Endothelial cell of umbilical vein (primary cell): Measurements from ENCODE around the gene TADA2A. TPM values are rescaled to one million over a fixed set of nuclear protein-coding genes. Genes with fewer than 3 reads are reported as not detected.

ENCODE experiments used
- BruUV-seq: library from RNA; stranded (reverse); fragments of 400-500 nt; replicated peaks from 2 replicates; lab custom pipeline; 2021; lab: Mats Ljungman, UMichigan
- CTCF ChIA-PET: fragments of 300-600, 350-600 bp; sonication (Branson Sonifier 250); formaldehyde crosslinking; loops from one replicate; lab custom pipeline; 2021; ENCODE audit warnings: antibody characterized with exemption, inconsistent platforms; lab: Charles Lee
- POLR2A ChIA-PET: fragments of 300-600, 350-600 bp; sonication (Branson Sonifier 250); formaldehyde crosslinking; loops from one replicate; lab custom pipeline; 2021; ENCODE audit warnings: antibody characterized with exemption, inconsistent platforms; lab: Charles Lee
- DNase-seq: peaks from one replicate; pipeline ENCODE4 v3.0.0-alpha.2; 2011; ENCODE audit warnings: low read depth, low spot score
- FAIRE-seq: peaks from 2 replicates; lab custom pipeline; 2011; peaks lifted over from hg19 to GRCh38; lab: Jason Lieb, UNC
- H2AFZ ChIP-seq: 2 replicates; pipeline ENCODE4 v1.6.0; 2012; ENCODE audit warnings: low read depth, low read length, control low read depth, inconsistent platforms
- H3K27ac ChIP-seq: 2 replicates; pipeline ENCODE4 v1.5.1; 2011; ENCODE audit warnings: low read depth, mild to moderate bottlenecking, control low read depth, low read length, moderate library complexity; ENCODE audit not compliant: insufficient read depth
- H3K27me3 ChIP-seq, 2 experiments: 2 replicates each; pipeline versions ENCODE4 v1.6.0 to v1.6.1; 2011; ENCODE audit warnings: low read length in 2 of 2, mixed read lengths in 1 of 2; ENCODE audit not compliant: control insufficient read depth in 2 of 2, insufficient read depth in 2 of 2
- H3K36me3 ChIP-seq, 2 experiments: 2 replicates in 1 of 2; 3 replicates in 1 of 2; pipeline ENCODE4 v1.5.1; 2011; ENCODE audit warnings: low read length in 2 of 2, mild to moderate bottlenecking in 1 of 2, moderate library complexity in 1 of 2; ENCODE audit not compliant: control insufficient read depth in 2 of 2, insufficient read depth in 2 of 2; ENCODE audit errors: extremely low read depth in 1 of 2
- H3K4me1 ChIP-seq: 3 replicates; pipeline ENCODE4 v1.5.1; 2011; ENCODE audit warnings: mild to moderate bottlenecking, low read length; ENCODE audit not compliant: control insufficient read depth, insufficient read depth; ENCODE audit errors: extremely low read depth
- H3K4me2 ChIP-seq: 2 replicates; pipeline ENCODE4 v1.6.1; 2011; ENCODE audit warnings: low read length, control low read depth, mixed read lengths; ENCODE audit not compliant: insufficient read depth
- H3K4me3 ChIP-seq, 3 experiments: fragments of 200-600 bp in 1 of 3; sonication (generic), shearing (Covaris generic) in 1 of 3; replicated peaks in 1 of 3; 2 replicates each; pipeline ENCODE4 v1.5.1; 2011 to 2016; ENCODE audit warnings: control low read depth in 3 of 3, low read length in 3 of 3, mild to moderate bottlenecking in 2 of 3, inconsistent platforms in 1 of 3, low read depth in 1 of 3, moderate library complexity in 1 of 3; ENCODE audit not compliant: insufficient read depth in 1 of 3
- H3K79me2 ChIP-seq: 2 replicates; pipeline ENCODE4 v1.6.0; 2012; ENCODE audit warnings: low read length, inconsistent platforms; ENCODE audit not compliant: control insufficient read depth, insufficient read depth
- H3K9ac ChIP-seq: replicated peaks from 2 replicates; pipeline ENCODE3; 2011; ENCODE audit warnings: low read length, control low read depth; ENCODE audit not compliant: insufficient read depth; ENCODE audit errors: extremely low read depth
- H3K9me1 ChIP-seq: replicated peaks from 3 replicates; pipeline ENCODE4 v1.6.0; 2011; ENCODE audit warnings: mild to moderate bottlenecking, low read length; ENCODE audit not compliant: control insufficient read depth, insufficient read depth; ENCODE audit errors: extremely low read depth
- H3K9me3 ChIP-seq: replicated peaks from 2 replicates; pipeline ENCODE4 v1.5.1; 2012; ENCODE audit warnings: low read length, inconsistent platforms; ENCODE audit not compliant: control insufficient read depth, insufficient read depth
- H4K20me1 ChIP-seq: replicated peaks from 2 replicates; pipeline ENCODE3; 2011; ENCODE audit warnings: mild to moderate bottlenecking, low read length; ENCODE audit not compliant: control insufficient read depth, insufficient read depth; ENCODE audit errors: extremely low read depth
- CTCF ChIP-seq, 2 donors: IDR thresholded peaks; 1 replicate in 1 of 2; 2 replicates in 1 of 2; pipeline ENCODE4 v1.5.1; 2011; ENCODE audit warnings: low read length in 2 of 2, mild to moderate bottlenecking in 2 of 2, moderate library complexity in 2 of 2, control low read depth in 1 of 2, inconsistent platforms in 1 of 2, low read depth in 1 of 2; ENCODE audit not compliant: insufficient read depth in 1 of 2; ENCODE audit errors: extremely low read depth in 1 of 2
- JUN ChIP-seq: IDR thresholded peaks from 2 replicates; pipeline ENCODE4 v1.6.1; 2011; ENCODE audit warnings: borderline replicate concordance, low read depth; ENCODE audit not compliant: insufficient read length, insufficient read depth
- POLR2AphosphoS5 ChIP-seq: IDR thresholded peaks from 2 replicates; pipeline ENCODE4 v1.6.1; 2012; ENCODE audit warnings: low read depth, mild to moderate bottlenecking, control low read depth, low read length, moderate library complexity; ENCODE audit not compliant: insufficient read depth
- dilution Hi-C: fragments of 300-500 bp; cut with MboI; formaldehyde crosslinking; loops from one replicate; pipeline ENCODE4 v1.15.0; 2019; ENCODE audit warnings: low sequenced_read_pairs; ENCODE audit not compliant: extremely low pct_ligation_motif_present
- intact Hi-C: fragments of 100-400 bp; cut with micrococcal nuclease; formaldehyde crosslinking; loops from one replicate; pipeline ENCODE4 v1.10.0; 2022
- polyA plus RNA-seq, 4 experiments: library from polyadenylated mRNA; depleted of rRNA in 3 of 4; stranded (reverse) in 3 of 4; unstranded in 1 of 4; fragments of >200 nt; gene quantifications; 2 replicates each; pipeline versions ENCODE4 v1.2.1 to v1.2.3, GENCODE V29; 2011 to 2012; ENCODE audit warnings: missing spikeins in 1 of 4
- total RNA-seq: library from RNA; stranded (reverse); gene quantifications from 2 replicates; pipeline ENCODE4 v1.2.3, GENCODE V29; 2021

TADA2A gene
- total and polyA plus RNA-seq, 2 donors (not counting 3 experiments of a cell fraction or from before 2014, with no cell fraction given) = 9.9 to 22.4 TPM

- FAIRE-seq = no peak
- peak overlapping the region; percentile 47 to 89 (median 84) for H3K4me3 ChIP-seq
- H3K27ac ChIP-seq = peak overlapping the region; percentile 50
- peak; percentile 95 for DNase-seq
- H3K9me1 ChIP-seq = no peaks in the 10 kb centered on the region
- ChIA-PET POLR2A (interaction anchor here (0.5 kb wide), 2 partner anchors 11 to 905 kb away, joined by 3 read pairs; no protein-coding TSS in a partner anchor), CTCF (interaction anchor here (0.6 to 2.8 kb wide), 9 partner anchors 8 to 48 kb away, joined by 3 to 41 read pairs (median 4); no protein-coding TSS in a partner anchor)
- BruUV-seq = no TSS peak
- dilution Hi-C loops (no loop called here), intact Hi-C loops (loop anchor here (1.0 to 5.0 kb wide), 4 partner anchors 48 to 812 kb away; partner anchors contain the start of genes ACACA, SYNRG and TADA2A)
- no peaks in the 10 kb centered on the region for H3K27me3 ChIP-seq
- H4K20me1 ChIP-seq = no peaks in the 10 kb centered on the region
- H2AFZ ChIP-seq = peak overlapping the region; percentile 54
- peak overlapping the region; percentile 72 for H3K9ac ChIP-seq
- no peak for TF ChIP-seq JUN
- peak in 1 of 2 donors; percentile 13 for TF ChIP-seq CTCF (IDR thresholded peaks at IDR 0.05; ENCODE audit: extremely low read depth in 1 of 2, insufficient read depth in 1 of 2, low read depth in 1 of 2, low read length in 2 of 2)
- no peak for TF ChIP-seq POLR2AphosphoS5
- peaks cover 0 to 2% of the 10 kb centered on the region in 2 experiments for H3K36me3 ChIP-seq
- H3K4me1 ChIP-seq = peaks cover 21% of the 10 kb centered on the region
- H3K9me3 ChIP-seq = no peaks in the 10 kb centered on the region
- peak overlapping the region; percentile 92 for H3K4me2 ChIP-seq
- peaks cover 48% of the 10 kb centered on the region for H3K79me2 ChIP-seq
Measured at GRCh38 chr17:37358830-37359681, 47.6 kb upstream of the TADA2A start.
